Ovary (tissue), 3 donors: Measurements from ENCODE around the gene POU2F3.

Experiments
- POLR2A ChIP-seq: fragments of 450-650 bp; IDR thresholded peaks from one replicate; pipeline ENCODE4 v1.6.1; 2017; ENCODE audit warnings: antibody characterized with exemption, mild to moderate bottlenecking, moderate library complexity
- TF ChIP-seq, protein P1 (sequence below), 3 donors: fragments of 450-650 bp in 2 of 3; fragments of 200-600 bp in 1 of 3; IDR thresholded peaks; one replicate each; pipeline versions ENCODE4 v1.5.1 to v1.8.0; 2016 to 2022; ENCODE audit warnings: antibody characterized with exemption in 3 of 3, mild to moderate bottlenecking in 1 of 3
- donor health status: DM: no; HTN: no; CAD: no.

GRCh38 chr11:120317689-120318480, 77.9 kb downstream of the POU2F3 start:
- TF ChIP-seq, protein P1, sequence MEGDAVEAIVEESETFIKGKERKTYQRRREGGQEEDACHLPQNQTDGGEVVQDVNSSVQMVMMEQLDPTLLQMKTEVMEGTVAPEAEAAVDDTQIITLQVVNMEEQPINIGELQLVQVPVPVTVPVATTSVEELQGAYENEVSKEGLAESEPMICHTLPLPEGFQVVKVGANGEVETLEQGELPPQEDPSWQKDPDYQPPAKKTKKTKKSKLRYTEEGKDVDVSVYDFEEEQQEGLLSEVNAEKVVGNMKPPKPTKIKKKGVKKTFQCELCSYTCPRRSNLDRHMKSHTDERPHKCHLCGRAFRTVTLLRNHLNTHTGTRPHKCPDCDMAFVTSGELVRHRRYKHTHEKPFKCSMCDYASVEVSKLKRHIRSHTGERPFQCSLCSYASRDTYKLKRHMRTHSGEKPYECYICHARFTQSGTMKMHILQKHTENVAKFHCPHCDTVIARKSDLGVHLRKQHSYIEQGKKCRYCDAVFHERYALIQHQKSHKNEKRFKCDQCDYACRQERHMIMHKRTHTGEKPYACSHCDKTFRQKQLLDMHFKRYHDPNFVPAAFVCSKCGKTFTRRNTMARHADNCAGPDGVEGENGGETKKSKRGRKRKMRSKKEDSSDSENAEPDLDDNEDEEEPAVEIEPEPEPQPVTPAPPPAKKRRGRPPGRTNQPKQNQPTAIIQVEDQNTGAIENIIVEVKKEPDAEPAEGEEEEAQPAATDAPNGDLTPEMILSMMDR (IDR thresholded peaks at IDR 0.05) = no peak
- no peak for TF ChIP-seq POLR2A
